Nephron (organoid): ENCODE data around the gene GAGE13.
"Not testable (repeated sequence)": the region's sequence is repeated elsewhere in the genome, so short reads cannot be mapped to it uniquely, and the experiment has no call there.

Experiments
- H3K27ac Mint-ChIP-seq, 3 experiments: 2 replicates each; pipeline ENCODE4 v1.8.0; 2020; ENCODE audit warnings: mixed read lengths in 3 of 3, mild to moderate bottlenecking in 2 of 3, moderate library complexity in 1 of 3
- H3K27me3 Mint-ChIP-seq: 2 replicates; pipeline ENCODE4 v1.8.0; 2021; ENCODE audit warnings: low read depth, mild to moderate bottlenecking, moderate library complexity, mixed read lengths
- H3K36me3 Mint-ChIP-seq: 2 replicates; pipeline ENCODE4 v1.8.0; 2020; ENCODE audit warnings: low read depth, mixed read lengths
- H3K4me1 Mint-ChIP-seq: 2 replicates; pipeline ENCODE4 v1.8.0; 2020; ENCODE audit warnings: mixed read lengths
- H3K4me3 Mint-ChIP-seq, 3 experiments: 2 replicates each; pipeline ENCODE4 v1.8.0; 2020; ENCODE audit warnings: mild to moderate bottlenecking in 3 of 3, mixed read lengths in 3 of 3, moderate library complexity in 2 of 3
- H3K9me3 Mint-ChIP-seq: 2 replicates; pipeline ENCODE4 v1.8.0; 2020; ENCODE audit warnings: mixed read lengths
- CTCF ChIP-seq, 3 experiments: fragments of 200-600 bp; sonication (generic); IDR thresholded peaks; one replicate each; pipeline ENCODE4 v1.5.0; 2021; ENCODE audit warnings: antibody characterized with exemption in 3 of 3; ENCODE audit not compliant: unreplicated experiment in 3 of 3

Gene GAGE13

GRCh38 chrX:49290215-49290614, 41.2 kb upstream of the GAGE13 start:
- Mint-ChIP-seq H3K4me1 (no peaks in the 10 kb centered on the region), H3K36me3 (no peaks in the 10 kb centered on the region), H3K27me3 (no peaks in the 10 kb centered on the region), H3K9me3 (peaks cover 5% of the 10 kb centered on the region), H3K27ac (no peak overlapping the region), H3K4me3 (no peak overlapping the region)
- no peak for TF ChIP-seq CTCF (IDR thresholded peaks at IDR 0.05; ENCODE audit: unreplicated experiment in 3 of 3)

- Mint-ChIP-seq H3K4me1 (no peaks in the 10 kb centered on the region), H3K36me3 (no peaks in the 10 kb centered on the region), H3K27ac (peak overlapping the region in 2 of 3 experiments; percentile 10 to 58), H3K4me3 (no peak overlapping the region), H3K9me3 (peaks cover 15% of the 10 kb centered on the region), H3K27me3 (no peaks in the 10 kb centered on the region)
- peak; percentile 47 to 55 (median 48) for TF ChIP-seq CTCF (IDR thresholded peaks at IDR 0.05; ENCODE audit: unreplicated experiment in 3 of 3)
Measured at GRCh38 chrX:49291615-49292337, 39.6 kb upstream of the GAGE13 start.

GRCh38 chrX:49292400-49293362, 38.7 kb upstream of the GAGE13 start:
- Mint-ChIP-seq H3K27ac (no peak overlapping the region), H3K4me3 (no peak overlapping the region), H3K36me3 (no peaks in the 10 kb centered on the region), H3K27me3 (no peaks in the 10 kb centered on the region), H3K4me1 (no peaks in the 10 kb centered on the region), H3K9me3 (peaks cover 13% of the 10 kb centered on the region)
- TF ChIP-seq CTCF (IDR thresholded peaks at IDR 0.05; ENCODE audit: unreplicated experiment in 3 of 3), result no peak

- peaks cover 26% of the 10 kb centered on the region for H3K9me3 Mint-ChIP-seq
Measured at GRCh38 chrX:49299293-49299692, 32.1 kb upstream of the GAGE13 start.

GRCh38 chrX:49300703-49301102, 30.7 kb upstream of the GAGE13 start:
- Mint-ChIP-seq H3K27me3 (no peaks in the 10 kb centered on the region), H3K9me3 (peaks cover 26% of the 10 kb centered on the region), H3K4me1 (no peaks in the 10 kb centered on the region), H3K27ac (no peak overlapping the region), H3K36me3 (no peaks in the 10 kb centered on the region), H3K4me3 (no peak overlapping the region)
- no peak for TF ChIP-seq CTCF (IDR thresholded peaks at IDR 0.05; ENCODE audit: unreplicated experiment in 3 of 3)

More at GRCh38 chrX:49299293-49299692, 32.1 kb upstream of the GAGE13 start:
- H3K27me3 Mint-ChIP-seq, H3K4me3 Mint-ChIP-seq, H3K36me3 Mint-ChIP-seq, H3K4me1 Mint-ChIP-seq, H3K27ac Mint-ChIP-seq: not testable (repeated sequence)

- TF ChIP-seq CTCF (IDR thresholded peaks at IDR 0.05; ENCODE audit: unreplicated experiment in 3 of 3), result no peak
- no peak within 1 kb of the TSS for H3K4me3 Mint-ChIP-seq
- no peak within 1 kb of the TSS for H3K27ac Mint-ChIP-seq
- peaks cover 13% of the 10 kb centered on the region for H3K9me3 Mint-ChIP-seq
- no peaks in the 10 kb centered on the region for H3K36me3 Mint-ChIP-seq
- H3K27me3 Mint-ChIP-seq, result no peaks in the 10 kb centered on the region
- no peaks in the 10 kb centered on the region for H3K4me1 Mint-ChIP-seq
Measured at GRCh38 chrX:49303346-49303745, 28.0 kb upstream of the GAGE13 start, which contains the start of gene GAGE10. TSS of gene GAGE10 (plus strand) at chrX:49303646. CDS start at chrX:49304860, 1,214 bp downstream.

GRCh38 chrX:49307775-49308174, 23.6 kb upstream of the GAGE13 start:
- peaks cover 21% of the 10 kb centered on the region for H3K4me1 Mint-ChIP-seq
- peak overlapping the region; percentile 65 to 98 (median 98) for H3K27ac Mint-ChIP-seq
- H3K4me3 Mint-ChIP-seq, H3K36me3 Mint-ChIP-seq, H3K9me3 Mint-ChIP-seq, H3K27me3 Mint-ChIP-seq: not testable (repeated sequence)
